Liver (tissue), 9 donors: Measurements from ENCODE around the gene SGCD. TPM values are rescaled to one million over a fixed set of nuclear protein-coding genes. Genes with fewer than 3 reads are reported as not detected.

ENCODE experiments used
- DNase-seq: peaks from one replicate; pipeline ENCODE4 v3.0.0-alpha.2; 2017; ENCODE audit warnings: low spot score
- H3K27ac ChIP-seq, 2 donors: one replicate each; pipeline ENCODE4 v1.7.0; 2013; ENCODE audit warnings: inconsistent platforms in 2 of 2, low read length in 2 of 2, control low read depth in 1 of 2, low read depth in 1 of 2, mild to moderate bottlenecking in 1 of 2
- H3K27me3 ChIP-seq, 4 donors: one replicate each; pipeline versions ENCODE4 v1.6.1 to v1.7.0; 2013; ENCODE audit warnings: low read length in 3 of 4, inconsistent platforms in 1 of 4, mild to moderate bottlenecking in 1 of 4, moderate library complexity in 1 of 4; ENCODE audit not compliant: control insufficient read depth in 4 of 4, insufficient read depth in 4 of 4
- H3K36me3 ChIP-seq, 4 donors: one replicate each; pipeline versions ENCODE4 v1.6.1 to v1.7.0; 2013; ENCODE audit warnings: low read length in 3 of 4, mild to moderate bottlenecking in 3 of 4, low read depth in 1 of 4, moderate library complexity in 1 of 4; ENCODE audit not compliant: control insufficient read depth in 4 of 4, insufficient read depth in 3 of 4
- H3K4me1 ChIP-seq, 4 donors: one replicate each; pipeline versions ENCODE4 v1.6.1 to v1.7.0; 2013; ENCODE audit warnings: low read length in 3 of 4, mild to moderate bottlenecking in 3 of 4, moderate library complexity in 1 of 4; ENCODE audit not compliant: control insufficient read depth in 4 of 4, insufficient read depth in 4 of 4
- H3K4me3 ChIP-seq, 3 donors: one replicate each; pipeline versions ENCODE4 v1.6.1 to v1.7.0; 2013; ENCODE audit warnings: low read length in 3 of 3, control low read depth in 1 of 3, low read depth in 1 of 3, mild to moderate bottlenecking in 1 of 3
- H3K9ac ChIP-seq, 2 donors: one replicate each; pipeline ENCODE4 v1.7.0; 2013; ENCODE audit warnings: low read length in 2 of 2, mild to moderate bottlenecking in 2 of 2, moderate library complexity in 2 of 2, control low read depth in 1 of 2, low read depth in 1 of 2
- H3K9me3 ChIP-seq, 4 donors: one replicate each; pipeline versions ENCODE4 v1.6.1 to v1.7.0; 2013; ENCODE audit warnings: low read length in 3 of 4; ENCODE audit not compliant: control insufficient read depth in 4 of 4
- EGR1 ChIP-seq, 2 donors: IDR thresholded peaks; 2 replicates each; pipeline ENCODE4 v1.6.1; 2016 to 2018; ENCODE audit warnings: antibody characterized with exemption in 2 of 2, low read depth in 2 of 2
- FOXA1 ChIP-seq: IDR thresholded peaks from 2 replicates; pipeline ENCODE4 v1.6.1; 2016; ENCODE audit warnings: antibody characterized with exemption
- FOXA2 ChIP-seq: IDR thresholded peaks from 2 replicates; pipeline ENCODE4 v1.6.1; 2016; ENCODE audit warnings: antibody characterized with exemption
- HNF4A ChIP-seq, 2 donors: conservative IDR thresholded peaks; 2 replicates each; pipeline ENCODE4 v1.6.1; 2016; ENCODE audit warnings: antibody characterized with exemption in 2 of 2, mild to moderate bottlenecking in 2 of 2
- JUND ChIP-seq, 2 donors: IDR thresholded peaks; 2 replicates each; pipeline ENCODE4 v1.6.1; 2016; ENCODE audit warnings: antibody characterized with exemption in 2 of 2
- MAX ChIP-seq: IDR thresholded peaks from 2 replicates; pipeline ENCODE4 v1.6.1; 2016; ENCODE audit warnings: antibody characterized with exemption
- RXRA ChIP-seq, 2 donors: IDR thresholded peaks; 2 replicates each; pipeline ENCODE4 v1.6.1; 2017 to 2018; ENCODE audit warnings: antibody characterized with exemption in 2 of 2, mild to moderate bottlenecking in 1 of 2
- SP1 ChIP-seq: IDR thresholded peaks from 2 replicates; pipeline ENCODE4 v1.6.1; 2018; ENCODE audit warnings: antibody characterized with exemption, mild to moderate bottlenecking
- YY1 ChIP-seq: IDR thresholded peaks from 2 replicates; pipeline ENCODE4 v1.6.1; 2016; ENCODE audit warnings: antibody characterized with exemption, mild to moderate bottlenecking
- ZBTB33 ChIP-seq: IDR thresholded peaks from 2 replicates; pipeline ENCODE4 v1.6.1; 2016; ENCODE audit warnings: antibody characterized with exemption
- WGBS: extraction: QIAGEN DNeasy Blood & Tissue Kit; methylation state at CpG from one replicate; pipeline ENCODE4 v1.1.7; 2013; 5-methylcytosine and 5-hydroxymethylcytosine counted together
- polyA plus RNA-seq, 2 donors: library from polyadenylated mRNA; stranded (reverse) in 1 of 2; unstranded in 1 of 2; fragments of 200-250 nt in 1 of 2; fragments of >200 nt in 1 of 2; fragmentation: Nextera tagmentation in 1 of 2; extraction: Ambion mirVana in 1 of 2; gene quantifications; one replicate each; pipeline versions ENCODE4 v1.2.1 to v1.2.3, GENCODE V29; 2013 to 2015
- total RNA-seq, 2 donors: library from RNA; depleted of rRNA; stranded (reverse); fragments of >200 nt; gene quantifications; one replicate each; pipeline ENCODE4 v1.2.3, GENCODE V29; 2014
- TF ChIP-seq, protein P1 (sequence below): IDR thresholded peaks from 2 replicates; pipeline ENCODE4 v1.6.1; 2016; ENCODE audit warnings: antibody characterized with exemption, mild to moderate bottlenecking
- donor health status: healthy.
- donor health status: healthy.
- donor health status: healthy.
- donor health status: healthy.
- donor health status: healthy.

The SGCD gene
- total and polyA plus RNA-seq, 4 donors = 0.35 to 1.7 (median 1.0) TPM

GRCh38 chr5:156446526-156446925, 119.6 kb downstream of the SGCD start:
- Histone ChIP-seq H3K36me3 (no peaks in the 10 kb centered on the region), H3K27me3 (no peaks in the 10 kb centered on the region), H3K9me3 (no peaks in the 10 kb centered on the region), H3K4me1 (no peaks in the 10 kb centered on the region), H3K9ac (no peak overlapping the region), H3K4me3 (no peak overlapping the region), H3K27ac (no peak overlapping the region)
- no peak for DNase-seq
- WGBS = 82% methylated on average over 4 of the region's 4 CpGs
- TF ChIP-seq FOXA2 (no peak), RXRA (IDR thresholded peaks at IDR 0.05) (no peak), ZBTB33 (no peak)

DNA sequence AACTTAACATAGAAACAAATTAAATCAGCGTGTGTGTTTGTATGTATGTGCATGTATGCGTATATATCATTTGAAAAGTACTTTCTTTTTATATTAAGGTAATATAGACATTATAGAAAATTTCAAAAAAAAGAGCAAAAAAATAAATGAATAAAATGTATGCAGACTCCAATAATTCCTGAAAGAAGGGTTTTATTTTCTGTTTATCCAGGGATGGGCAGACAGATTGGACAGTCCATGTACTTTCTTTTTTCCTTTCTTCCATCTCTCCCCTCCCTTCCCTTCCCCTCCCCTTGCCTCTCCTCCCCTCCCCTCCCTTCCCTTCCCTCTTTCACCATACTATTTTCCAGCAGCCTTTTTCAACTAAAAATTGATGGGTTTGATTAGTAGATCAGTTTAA, 123.8 kb downstream of the SGCD start:
- Histone ChIP-seq H3K4me3 (no peak overlapping the region), H3K4me1 (no peaks in the 10 kb centered on the region), H3K9me3 (no peaks in the 10 kb centered on the region), H3K27me3 (no peaks in the 10 kb centered on the region), H3K36me3 (no peaks in the 10 kb centered on the region), H3K9ac (no peak overlapping the region), H3K27ac (no peak overlapping the region)
- TF ChIP-seq ZBTB33 = no peak
- TF ChIP-seq RXRA (IDR thresholded peaks at IDR 0.05) = no peak
- no peak for TF ChIP-seq JUND (IDR thresholded peaks at IDR 0.05)
- no peak for TF ChIP-seq YY1
- TF ChIP-seq FOXA1 = no peak
- TF ChIP-seq HNF4A (conservative IDR thresholded peaks at IDR 0.05) = no peak
- TF ChIP-seq EGR1 (IDR thresholded peaks at IDR 0.05; ENCODE audit: low read depth in 2 of 2) = no peak
- TF ChIP-seq, protein P1, sequence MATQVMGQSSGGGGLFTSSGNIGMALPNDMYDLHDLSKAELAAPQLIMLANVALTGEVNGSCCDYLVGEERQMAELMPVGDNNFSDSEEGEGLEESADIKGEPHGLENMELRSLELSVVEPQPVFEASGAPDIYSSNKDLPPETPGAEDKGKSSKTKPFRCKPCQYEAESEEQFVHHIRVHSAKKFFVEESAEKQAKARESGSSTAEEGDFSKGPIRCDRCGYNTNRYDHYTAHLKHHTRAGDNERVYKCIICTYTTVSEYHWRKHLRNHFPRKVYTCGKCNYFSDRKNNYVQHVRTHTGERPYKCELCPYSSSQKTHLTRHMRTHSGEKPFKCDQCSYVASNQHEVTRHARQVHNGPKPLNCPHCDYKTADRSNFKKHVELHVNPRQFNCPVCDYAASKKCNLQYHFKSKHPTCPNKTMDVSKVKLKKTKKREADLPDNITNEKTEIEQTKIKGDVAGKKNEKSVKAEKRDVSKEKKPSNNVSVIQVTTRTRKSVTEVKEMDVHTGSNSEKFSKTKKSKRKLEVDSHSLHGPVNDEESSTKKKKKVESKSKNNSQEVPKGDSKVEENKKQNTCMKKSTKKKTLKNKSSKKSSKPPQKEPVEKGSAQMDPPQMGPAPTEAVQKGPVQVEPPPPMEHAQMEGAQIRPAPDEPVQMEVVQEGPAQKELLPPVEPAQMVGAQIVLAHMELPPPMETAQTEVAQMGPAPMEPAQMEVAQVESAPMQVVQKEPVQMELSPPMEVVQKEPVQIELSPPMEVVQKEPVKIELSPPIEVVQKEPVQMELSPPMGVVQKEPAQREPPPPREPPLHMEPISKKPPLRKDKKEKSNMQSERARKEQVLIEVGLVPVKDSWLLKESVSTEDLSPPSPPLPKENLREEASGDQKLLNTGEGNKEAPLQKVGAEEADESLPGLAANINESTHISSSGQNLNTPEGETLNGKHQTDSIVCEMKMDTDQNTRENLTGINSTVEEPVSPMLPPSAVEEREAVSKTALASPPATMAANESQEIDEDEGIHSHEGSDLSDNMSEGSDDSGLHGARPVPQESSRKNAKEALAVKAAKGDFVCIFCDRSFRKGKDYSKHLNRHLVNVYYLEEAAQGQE = no peak
- no peak for TF ChIP-seq MAX
- TF ChIP-seq SP1 = no peak
- DNase-seq = no peak
- WGBS = 93% methylated on average over 2 of the region's 2 CpGs
